B cell (primary cell): ENCODE results near the gene HAUS7. TPM values are rescaled to one million over a fixed set of nuclear protein-coding genes. Genes with fewer than 3 reads are reported as not detected.

Experiments
- ATAC-seq: fragments of 200-7000 bp; cut with Tn5 transposase; one replicate; pipeline ENCODE4 v1.10.0; 2021; ENCODE audit warnings: low read depth, mild to moderate bottlenecking, moderate number of reproducible peaks, moderate library complexity
- CTCF ChIA-PET: fragments of 350-600 bp; sonication (Branson Sonifier 250); formaldehyde crosslinking; loops from one replicate; lab custom pipeline; 2021; ENCODE audit warnings: antibody characterized with exemption, inconsistent platforms; lab: Charles Lee
- POLR2A ChIA-PET: fragments of 350-600 bp; sonication (Branson Sonifier 250); formaldehyde crosslinking; loops from one replicate; lab custom pipeline; 2021; ENCODE audit warnings: antibody characterized with exemption; lab: Charles Lee
- DNase-seq: peaks from one replicate; pipeline ENCODE4 v3.0.0; 2013
- H2AFZ ChIP-seq: 2 replicates; pipeline ENCODE4 v1.6.1; 2012; ENCODE audit warnings: mild to moderate bottlenecking, low read depth, low read length; ENCODE audit not compliant: insufficient read depth, poor library complexity, severe bottlenecking
- H3K27ac ChIP-seq, 2 donors: 1 replicate in 1 of 2; 2 replicates in 1 of 2; pipeline ENCODE4 v1.5.1; 2012 to 2013; ENCODE audit warnings: low read length in 2 of 2, mild to moderate bottlenecking in 2 of 2, moderate library complexity in 1 of 2
- H3K27me3 ChIP-seq, 4 experiments: fragments of 200-600 bp in 1 of 4; sonication (generic) in 1 of 4; replicated peaks in 1 of 4; 1 replicate in 2 of 4; 2 replicates in 2 of 4; pipeline versions ENCODE4 v1.6.1 to v1.7.0; 2013 to 2016; ENCODE audit warnings: low read length in 3 of 4, mild to moderate bottlenecking in 2 of 4, mixed read lengths in 1 of 4, moderate library complexity in 1 of 4; ENCODE audit not compliant: insufficient read depth in 4 of 4, control insufficient read depth in 3 of 4; ENCODE audit errors: control extremely low read depth in 1 of 4
- H3K36me3 ChIP-seq, 2 experiments: replicated peaks in 1 of 2; 1 replicate in 1 of 2; 2 replicates in 1 of 2; pipeline versions ENCODE4 v1.6.1 to v1.7.1; 2013; ENCODE audit warnings: low read length in 1 of 2; ENCODE audit not compliant: insufficient read depth in 2 of 2, control insufficient read depth in 1 of 2; ENCODE audit errors: control extremely low read depth in 1 of 2, extremely low read depth in 1 of 2
- H3K4me1 ChIP-seq, 2 donors: fragments of 200-600 bp in 1 of 2; sonication (generic) in 1 of 2; 1 replicate in 1 of 2; 2 replicates in 1 of 2; pipeline versions ENCODE4 v1.5.1 to v1.6.1; 2013 to 2017; ENCODE audit warnings: low read length in 2 of 2; ENCODE audit not compliant: control insufficient read depth in 2 of 2, insufficient read depth in 2 of 2
- H3K4me2 ChIP-seq: replicated peaks from 2 replicates; pipeline ENCODE3; 2012; ENCODE audit warnings: mild to moderate bottlenecking, low read depth, low read length; ENCODE audit not compliant: poor library complexity, severe bottlenecking
- H3K4me3 ChIP-seq, 5 experiments: fragments of 200-600 bp in 1 of 5; sonication (generic) in 1 of 5; 1 replicate in 3 of 5; 2 replicates in 2 of 5; pipeline versions ENCODE4 v1.5.1 to v1.7.0; 2011 to 2016; ENCODE audit warnings: low read length in 4 of 5, mild to moderate bottlenecking in 4 of 5, low read depth in 2 of 5, control low read depth in 1 of 5, moderate library complexity in 1 of 5; ENCODE audit not compliant: insufficient read depth in 1 of 5; ENCODE audit errors: control extremely low read depth in 1 of 5, extremely low read depth in 1 of 5
- H3K79me2 ChIP-seq: fragments of 200-600 bp; sonication (generic); one replicate; pipeline ENCODE4 v1.6.0; 2016; ENCODE audit warnings: low read length; ENCODE audit not compliant: control insufficient read depth, insufficient read depth
- H3K9ac ChIP-seq: fragments of 200-600 bp; sonication (generic); 2 replicates; pipeline ENCODE4 v1.6.1; 2017; ENCODE audit warnings: mild to moderate bottlenecking, low read length, moderate library complexity
- H3K9me3 ChIP-seq, 3 donors: one replicate each; pipeline versions ENCODE4 v1.6.1 to v1.7.1; 2013; ENCODE audit warnings: low read length in 2 of 3; ENCODE audit not compliant: control insufficient read depth in 2 of 3, insufficient read depth in 1 of 3; ENCODE audit errors: control extremely low read depth in 1 of 3
- H4K20me1 ChIP-seq: 2 replicates; pipeline ENCODE4 v1.6.0; 2012; ENCODE audit warnings: mild to moderate bottlenecking, low read length; ENCODE audit not compliant: insufficient read depth, control insufficient read depth, poor library complexity, severe bottlenecking
- H3K27ac Mint-ChIP-seq: one replicate; pipeline ENCODE4 v1.8.0; 2021; ENCODE audit warnings: mixed read lengths
- H3K27me3 Mint-ChIP-seq: one replicate; pipeline ENCODE4 v1.8.0; 2021; ENCODE audit warnings: mixed read lengths
- H3K4me1 Mint-ChIP-seq: one replicate; pipeline ENCODE4 v1.8.0; 2021; ENCODE audit warnings: mixed read lengths
- H3K4me3 Mint-ChIP-seq: one replicate; pipeline ENCODE4 v1.8.0; 2021; ENCODE audit warnings: mixed read lengths
- H3K9me3 Mint-ChIP-seq: one replicate; pipeline ENCODE4 v1.8.0; 2022; ENCODE audit warnings: mixed read lengths; ENCODE audit not compliant: insufficient read depth
- CTCF ChIP-seq: fragments of 200-600 bp; IDR thresholded peaks from one replicate; pipeline ENCODE4 v1.8.0; 2022; ENCODE audit warnings: antibody characterized with exemption, mild to moderate bottlenecking
- EZH2 ChIP-seq: IDR thresholded peaks from 2 replicates; pipeline ENCODE4 v1.6.1; 2012; ENCODE audit warnings: borderline replicate concordance, low read depth, mild to moderate bottlenecking, moderate library complexity, low read length; ENCODE audit not compliant: insufficient read depth, poor library complexity, severe bottlenecking
- WGBS: methylation state at CpG from one replicate; pipeline ENCODE4 v1.1.5; 2013; ENCODE audit warnings: missing lambda C conversion rate; ENCODE audit not compliant: insufficient coverage; 5-methylcytosine and 5-hydroxymethylcytosine counted together
- intact Hi-C: fragments of 100-400 bp; cut with micrococcal nuclease; formaldehyde crosslinking; loops from one replicate; pipeline ENCODE4 v1.10.0; 2022
- polyA plus RNA-seq: library from polyadenylated mRNA; depleted of rRNA; stranded (reverse); fragments of >200 nt; gene quantifications from 2 replicates; pipeline ENCODE4 v1.2.3, GENCODE V29; 2012
- total RNA-seq, 2 donors: library from RNA; stranded (reverse); fragments of 120-200 nt in 1 of 2; gene quantifications; 1 replicate in 1 of 2; 2 replicates in 1 of 2; pipeline versions ENCODE4 v1.2.3 to v1.2.4, GENCODE V29; 2013 to 2022

Gene HAUS7
- total and polyA plus RNA-seq, 2 donors (not counting 1 experiment from before 2014, with no cell fraction given), result 25.2 to 26.9 TPM

GRCh38 chrX:153435845-153436244 is 34.5 kb downstream of the HAUS7 start:
- H3K4me3 Mint-ChIP-seq, result no peak overlapping the region
- H3K27me3 ChIP-seq, result no peaks in the 10 kb centered on the region
- H3K9me3 Mint-ChIP-seq, result no peaks in the 10 kb centered on the region
- no peaks in the 10 kb centered on the region for H3K4me1 Mint-ChIP-seq
- H3K27me3 Mint-ChIP-seq, result peaks cover 3% of the 10 kb centered on the region
- no peak for ATAC-seq
- H3K4me3 ChIP-seq, result no peak overlapping the region
- POLR2A ChIA-PET, result no interaction called here
- H2AFZ ChIP-seq, result no peak overlapping the region
- no peaks in the 10 kb centered on the region for H3K4me1 ChIP-seq
- CTCF ChIA-PET, result no interaction called here
- H3K27ac Mint-ChIP-seq, result no peak overlapping the region
- H3K79me2 ChIP-seq, result no peaks in the 10 kb centered on the region
- no peak for TF ChIP-seq CTCF
- no peak for TF ChIP-seq EZH2
- WGBS, result no CpG with 5 or more reads among the region's 3 CpGs
- no peaks in the 10 kb centered on the region for H3K36me3 ChIP-seq
- H3K9me3 ChIP-seq, result peaks cover 0 to 2% (median 0%) of the 10 kb centered on the region in 3 donors
- no peak overlapping the region for H3K4me2 ChIP-seq
- H3K9ac ChIP-seq, result no peak overlapping the region
- H4K20me1 ChIP-seq, result no peaks in the 10 kb centered on the region
- intact Hi-C loops, result no loop called here
- DNase-seq, result no peak
- no peak overlapping the region for H3K27ac ChIP-seq

- Histone ChIP-seq H3K79me2 (no peaks in the 10 kb centered on the region), H3K9me3 (peaks cover 0 to 5% (median 0%) of the 10 kb centered on the region in 3 donors), H3K4me2 (no peak overlapping the region), H4K20me1 (no peaks in the 10 kb centered on the region), H3K27ac (no peak overlapping the region), H2AFZ (no peak overlapping the region), H3K4me3 (no peak overlapping the region), H3K4me1 (no peaks in the 10 kb centered on the region), H3K36me3 (no peaks in the 10 kb centered on the region), H3K27me3 (no peaks in the 10 kb centered on the region), H3K9ac (no peak overlapping the region)
- no peaks in the 10 kb centered on the region for H3K9me3 Mint-ChIP-seq
- no peak overlapping the region for H3K27ac Mint-ChIP-seq
- intact Hi-C loops, result no loop called here
- ChIA-PET CTCF (no interaction called here), POLR2A (no interaction called here)
- H3K27me3 Mint-ChIP-seq, result peaks cover 3% of the 10 kb centered on the region
- TF ChIP-seq CTCF (no peak), EZH2 (no peak)
- ATAC-seq (no peak), DNase-seq (no peak)
- 92% methylated on average over 4 of the region's 8 CpGs for WGBS
- no peaks in the 10 kb centered on the region for H3K4me1 Mint-ChIP-seq
- H3K4me3 Mint-ChIP-seq, result no peak overlapping the region
These were observed 35.6 kb downstream of the HAUS7 start for GRCh38 chrX:153434801-153435200.
